PFSK-1 (cell line): ENCODE data around the gene GPR176.

Experiments
- SIN3A ChIP-seq: IDR thresholded peaks from 2 replicates; pipeline ENCODE4 v1.6.1; 2012; ENCODE audit warnings: mild to moderate bottlenecking, low read length, moderate library complexity, borderline replicate concordance; ENCODE audit not compliant: insufficient read depth
- TAF1 ChIP-seq: IDR thresholded peaks from 2 replicates; pipeline ENCODE4 v1.6.1; 2012; ENCODE audit warnings: low read length, control low read depth, borderline replicate concordance; ENCODE audit not compliant: insufficient read depth
- TF ChIP-seq, protein P1 (sequence below), 2 experiments: IDR thresholded peaks; 2 replicates each; pipeline versions ENCODE4 v1.6.1 to v1.8.0; 2011 to 2012; ENCODE audit warnings: low read depth in 2 of 2, low read length in 2 of 2, control low read depth in 1 of 2, inconsistent platforms in 1 of 2, mild to moderate bottlenecking in 1 of 2, moderate library complexity in 1 of 2; ENCODE audit not compliant: insufficient read depth in 1 of 2

DNA sequence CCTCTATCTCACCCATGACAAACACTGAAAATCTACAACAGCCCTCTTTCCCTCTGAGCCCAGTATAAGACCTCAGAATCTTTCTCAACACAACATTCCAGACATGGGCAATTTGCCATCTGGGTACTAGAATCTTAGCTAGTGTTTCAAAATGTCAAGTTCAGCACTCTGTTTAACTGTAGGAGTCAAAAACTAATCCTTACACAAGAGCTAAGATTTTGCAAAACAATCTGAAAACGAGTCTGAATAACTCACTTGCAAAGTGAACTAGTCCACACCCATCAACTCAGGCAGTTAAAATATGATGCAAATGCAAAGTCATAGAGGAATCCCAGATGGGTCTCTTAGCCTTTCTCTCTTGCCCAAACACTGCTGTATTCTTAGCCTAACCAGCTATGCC lies 67.8 kb downstream of the GPR176 start:
- TF ChIP-seq, protein P1, sequence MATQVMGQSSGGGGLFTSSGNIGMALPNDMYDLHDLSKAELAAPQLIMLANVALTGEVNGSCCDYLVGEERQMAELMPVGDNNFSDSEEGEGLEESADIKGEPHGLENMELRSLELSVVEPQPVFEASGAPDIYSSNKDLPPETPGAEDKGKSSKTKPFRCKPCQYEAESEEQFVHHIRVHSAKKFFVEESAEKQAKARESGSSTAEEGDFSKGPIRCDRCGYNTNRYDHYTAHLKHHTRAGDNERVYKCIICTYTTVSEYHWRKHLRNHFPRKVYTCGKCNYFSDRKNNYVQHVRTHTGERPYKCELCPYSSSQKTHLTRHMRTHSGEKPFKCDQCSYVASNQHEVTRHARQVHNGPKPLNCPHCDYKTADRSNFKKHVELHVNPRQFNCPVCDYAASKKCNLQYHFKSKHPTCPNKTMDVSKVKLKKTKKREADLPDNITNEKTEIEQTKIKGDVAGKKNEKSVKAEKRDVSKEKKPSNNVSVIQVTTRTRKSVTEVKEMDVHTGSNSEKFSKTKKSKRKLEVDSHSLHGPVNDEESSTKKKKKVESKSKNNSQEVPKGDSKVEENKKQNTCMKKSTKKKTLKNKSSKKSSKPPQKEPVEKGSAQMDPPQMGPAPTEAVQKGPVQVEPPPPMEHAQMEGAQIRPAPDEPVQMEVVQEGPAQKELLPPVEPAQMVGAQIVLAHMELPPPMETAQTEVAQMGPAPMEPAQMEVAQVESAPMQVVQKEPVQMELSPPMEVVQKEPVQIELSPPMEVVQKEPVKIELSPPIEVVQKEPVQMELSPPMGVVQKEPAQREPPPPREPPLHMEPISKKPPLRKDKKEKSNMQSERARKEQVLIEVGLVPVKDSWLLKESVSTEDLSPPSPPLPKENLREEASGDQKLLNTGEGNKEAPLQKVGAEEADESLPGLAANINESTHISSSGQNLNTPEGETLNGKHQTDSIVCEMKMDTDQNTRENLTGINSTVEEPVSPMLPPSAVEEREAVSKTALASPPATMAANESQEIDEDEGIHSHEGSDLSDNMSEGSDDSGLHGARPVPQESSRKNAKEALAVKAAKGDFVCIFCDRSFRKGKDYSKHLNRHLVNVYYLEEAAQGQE (IDR thresholded peaks at IDR 0.05; ENCODE audit: insufficient read depth in 1 of 2, low read depth in 2 of 2, low read length in 2 of 2): no peak
- TF ChIP-seq SIN3A (no peak), TAF1 (no peak)
